ENCODE data around the gene ABCA6.
"Not testable (repeated sequence)": the region's sequence is repeated elsewhere in the genome, so short reads cannot be mapped to it uniquely, and the experiment has no call there.

ABCA6 gene

DNA sequence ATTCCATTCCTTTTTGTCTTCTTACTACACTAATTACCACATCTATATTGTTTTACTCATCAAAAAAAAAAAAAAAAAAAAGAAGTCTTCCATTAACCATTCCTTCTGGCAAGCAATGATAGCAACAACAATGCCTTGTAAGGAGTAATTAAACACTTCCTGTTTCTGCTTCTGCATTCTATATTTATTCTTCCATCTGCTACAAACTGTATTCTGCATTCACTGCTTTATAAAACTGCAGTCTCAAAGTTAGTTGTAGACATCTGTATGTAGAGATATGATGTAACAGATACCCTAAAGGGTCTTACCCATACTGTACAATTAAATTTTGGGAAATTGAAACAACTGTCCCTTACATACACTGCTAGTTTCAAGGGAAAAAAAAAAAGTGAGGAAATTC, 28.7 kb upstream of the ABCA6 start:
- Histone ChIP-seq H3K4me2 (ENCODE audit: insufficient read depth, low read length) (no peak overlapping the region), H3K4me1 (ENCODE audit: insufficient read depth, low read length) (no peaks in the 10 kb centered on the region), H3K9ac (ENCODE audit: low read depth, low read length) (no peak overlapping the region), H3K4me3 (ENCODE audit: low read depth in 1 of 2, low read length in 2 of 2) (no peak overlapping the region), H3K36me3 (ENCODE audit: insufficient read depth, low read length) (no peaks in the 10 kb centered on the region), H3K27me3 (ENCODE audit: insufficient read depth, low read length, poor library complexity) (no peaks in the 10 kb centered on the region), H3K79me2 (ENCODE audit: insufficient read depth, low read length) (no peaks in the 10 kb centered on the region), H4K20me1 (ENCODE audit: insufficient read depth, low read length) (no peaks in the 10 kb centered on the region), H2AFZ (ENCODE audit: low read depth, low read length) (no peak overlapping the region), H3K9me3 (ENCODE audit: insufficient read depth, low read length, severe bottlenecking) (no peaks in the 10 kb centered on the region), H3K27ac (ENCODE audit: low read length) (no peak overlapping the region)
- DNase-seq (no peak), ATAC-seq (ENCODE audit: insufficient read depth, low read depth) (no peak)
- TF ChIP-seq, protein P1, sequence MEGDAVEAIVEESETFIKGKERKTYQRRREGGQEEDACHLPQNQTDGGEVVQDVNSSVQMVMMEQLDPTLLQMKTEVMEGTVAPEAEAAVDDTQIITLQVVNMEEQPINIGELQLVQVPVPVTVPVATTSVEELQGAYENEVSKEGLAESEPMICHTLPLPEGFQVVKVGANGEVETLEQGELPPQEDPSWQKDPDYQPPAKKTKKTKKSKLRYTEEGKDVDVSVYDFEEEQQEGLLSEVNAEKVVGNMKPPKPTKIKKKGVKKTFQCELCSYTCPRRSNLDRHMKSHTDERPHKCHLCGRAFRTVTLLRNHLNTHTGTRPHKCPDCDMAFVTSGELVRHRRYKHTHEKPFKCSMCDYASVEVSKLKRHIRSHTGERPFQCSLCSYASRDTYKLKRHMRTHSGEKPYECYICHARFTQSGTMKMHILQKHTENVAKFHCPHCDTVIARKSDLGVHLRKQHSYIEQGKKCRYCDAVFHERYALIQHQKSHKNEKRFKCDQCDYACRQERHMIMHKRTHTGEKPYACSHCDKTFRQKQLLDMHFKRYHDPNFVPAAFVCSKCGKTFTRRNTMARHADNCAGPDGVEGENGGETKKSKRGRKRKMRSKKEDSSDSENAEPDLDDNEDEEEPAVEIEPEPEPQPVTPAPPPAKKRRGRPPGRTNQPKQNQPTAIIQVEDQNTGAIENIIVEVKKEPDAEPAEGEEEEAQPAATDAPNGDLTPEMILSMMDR (IDR thresholded peaks at IDR 0.05; ENCODE audit: borderline replicate concordance, extremely low read depth, low read length, poor library complexity, severe bottlenecking), result no peak
- TF ChIP-seq EZH2 (IDR thresholded peaks at IDR 0.05; ENCODE audit: borderline replicate concordance, low read depth, low read length, severe bottlenecking), result no peak

DNA sequence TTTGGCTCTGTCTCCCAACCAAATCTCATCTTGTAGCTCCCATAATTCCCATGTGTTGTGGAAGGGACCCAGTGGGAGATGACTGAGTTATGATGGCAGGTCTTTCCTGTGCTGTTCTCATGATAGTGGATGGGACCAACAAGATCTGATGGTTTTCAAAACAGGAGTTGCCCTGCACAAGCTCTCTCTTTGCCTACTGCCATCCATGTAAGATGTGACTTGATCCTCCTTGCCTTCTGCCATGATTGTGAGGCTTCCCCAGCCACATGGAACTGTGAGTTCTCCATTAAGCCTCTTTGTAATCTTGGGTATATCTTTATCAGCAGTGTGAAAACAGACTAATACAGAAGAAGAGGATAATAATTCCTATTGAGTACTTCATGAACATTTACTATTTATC, 26.9 kb upstream of the ABCA6 start:
- not testable (repeated sequence) for DNase-seq; H3K4me2 ChIP-seq (ENCODE audit: insufficient read depth, low read length); H3K79me2 ChIP-seq (ENCODE audit: insufficient read depth, low read length); H2AFZ ChIP-seq (ENCODE audit: low read depth, low read length); H3K9me3 ChIP-seq (ENCODE audit: insufficient read depth, low read length, severe bottlenecking); H3K36me3 ChIP-seq (ENCODE audit: insufficient read depth, low read length); H3K9ac ChIP-seq (ENCODE audit: low read depth, low read length); H3K4me3 ChIP-seq (ENCODE audit: low read depth in 1 of 2, low read length in 2 of 2); H3K4me1 ChIP-seq (ENCODE audit: insufficient read depth, low read length); H3K27ac ChIP-seq (ENCODE audit: low read length); ATAC-seq (ENCODE audit: insufficient read depth, low read depth); H3K27me3 ChIP-seq (ENCODE audit: insufficient read depth, low read length, poor library complexity); H4K20me1 ChIP-seq (ENCODE audit: insufficient read depth, low read length)

DNA sequence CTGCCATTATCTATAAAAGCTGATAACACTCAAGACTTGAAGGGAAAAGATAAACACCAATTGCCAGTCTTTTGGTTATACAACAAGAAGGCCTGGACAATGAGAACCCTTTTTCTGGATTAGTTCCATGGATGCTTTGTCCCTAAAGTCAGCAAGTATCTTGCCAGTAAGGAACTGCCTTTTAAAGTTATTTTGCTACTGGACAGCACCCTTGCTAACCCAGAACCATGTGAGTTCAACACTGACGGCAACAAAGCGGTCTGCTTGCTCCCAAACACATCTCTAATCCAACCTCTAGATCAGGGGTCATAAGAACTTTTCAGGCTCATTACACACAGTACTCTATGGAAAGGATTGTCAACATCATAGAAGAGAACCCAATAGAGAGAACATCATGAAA, 25.3 kb upstream of the ABCA6 start:
- no peak for ATAC-seq (ENCODE audit: insufficient read depth, low read depth)
- H4K20me1 ChIP-seq (ENCODE audit: insufficient read depth, low read length), result no peaks in the 10 kb centered on the region

DNA sequence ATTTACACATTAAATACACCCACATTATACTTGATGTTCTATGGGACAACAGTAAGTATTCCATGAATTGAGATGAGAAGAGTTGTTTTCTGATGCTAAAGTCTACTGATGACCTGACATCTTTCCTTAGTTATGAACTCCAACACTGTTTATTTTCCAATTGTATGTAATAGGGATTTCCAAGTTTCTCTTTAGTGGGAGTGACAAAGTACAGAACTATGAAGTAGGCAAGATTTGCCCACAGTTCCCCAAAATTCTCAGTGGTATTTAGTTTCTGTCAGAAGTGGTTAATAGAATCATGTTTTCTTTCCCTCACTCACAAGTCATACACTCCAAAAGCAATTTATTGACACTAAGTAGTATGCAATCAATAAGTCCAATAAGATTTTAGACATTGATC, 22.5 kb upstream of the ABCA6 start:
- no peaks in the 10 kb centered on the region for H3K36me3 ChIP-seq (ENCODE audit: insufficient read depth, low read length)
- H4K20me1 ChIP-seq (ENCODE audit: insufficient read depth, low read length), result no peaks in the 10 kb centered on the region
- H3K27ac ChIP-seq (ENCODE audit: low read length), result no peak overlapping the region
- ATAC-seq (ENCODE audit: insufficient read depth, low read depth), result no peak
- no peak overlapping the region for H3K4me3 ChIP-seq (ENCODE audit: low read depth in 1 of 2, low read length in 2 of 2)
- TF ChIP-seq EZH2 (IDR thresholded peaks at IDR 0.05; ENCODE audit: borderline replicate concordance, low read depth, low read length, severe bottlenecking), result no peak
- no peak overlapping the region for H3K9ac ChIP-seq (ENCODE audit: low read depth, low read length)
- no peaks in the 10 kb centered on the region for H3K4me1 ChIP-seq (ENCODE audit: insufficient read depth, low read length)
- H2AFZ ChIP-seq (ENCODE audit: low read depth, low read length), result no peak overlapping the region
- no peak overlapping the region for H3K4me2 ChIP-seq (ENCODE audit: insufficient read depth, low read length)
- DNase-seq, result no peak
- no peaks in the 10 kb centered on the region for H3K9me3 ChIP-seq (ENCODE audit: insufficient read depth, low read length, severe bottlenecking)
- H3K27me3 ChIP-seq (ENCODE audit: insufficient read depth, low read length, poor library complexity), result no peaks in the 10 kb centered on the region
- H3K79me2 ChIP-seq (ENCODE audit: insufficient read depth, low read length), result no peaks in the 10 kb centered on the region

More for the DNA sequence above, 25.3 kb upstream of the ABCA6 start:
- no peak for DNase-seq
- Histone ChIP-seq H3K36me3 (ENCODE audit: insufficient read depth, low read length) (no peaks in the 10 kb centered on the region), H3K4me1 (ENCODE audit: insufficient read depth, low read length) (no peaks in the 10 kb centered on the region), H2AFZ (ENCODE audit: low read depth, low read length) (no peak overlapping the region), H3K4me3 (ENCODE audit: low read depth in 1 of 2, low read length in 2 of 2) (no peak overlapping the region), H3K27me3 (ENCODE audit: insufficient read depth, low read length, poor library complexity) (no peaks in the 10 kb centered on the region), H3K9me3 (ENCODE audit: insufficient read depth, low read length, severe bottlenecking) (no peaks in the 10 kb centered on the region), H3K9ac (ENCODE audit: low read depth, low read length) (no peak overlapping the region), H3K79me2 (ENCODE audit: insufficient read depth, low read length) (no peaks in the 10 kb centered on the region), H3K4me2 (ENCODE audit: insufficient read depth, low read length) (no peak overlapping the region), H3K27ac (ENCODE audit: low read length) (no peak overlapping the region)
- no peak for TF ChIP-seq EZH2 (IDR thresholded peaks at IDR 0.05; ENCODE audit: borderline replicate concordance, low read depth, low read length, severe bottlenecking)
- TF ChIP-seq, protein P1 (IDR thresholded peaks at IDR 0.05; ENCODE audit: borderline replicate concordance, extremely low read depth, low read length, poor library complexity, severe bottlenecking), result no peak

All from DND-41 (cell line).